GM12892 (cell line): ENCODE data around the gene GRIN1.

Source experiments
- POLR2A ChIP-seq: IDR thresholded peaks from 2 replicates; pipeline ENCODE4 v1.6.1; 2011; ENCODE audit warnings: low read depth, low read length, control low read depth
- POLR2AphosphoS5 ChIP-seq: IDR thresholded peaks from 2 replicates; pipeline ENCODE4 v1.6.1; 2011; ENCODE audit warnings: low read depth, low read length, control low read depth
- TAF1 ChIP-seq: IDR thresholded peaks from 2 replicates; pipeline ENCODE4 v1.6.1; 2011; ENCODE audit warnings: low read depth, mild to moderate bottlenecking, control low read depth, low read length, borderline replicate concordance

- TF ChIP-seq POLR2A = no peak
- TF ChIP-seq POLR2AphosphoS5 = no peak
- TF ChIP-seq TAF1 = no peak
Observed at GRCh38 chr9:137128862-137129455, 10.0 kb upstream of the GRIN1 start.
